ENCODE results near the gene PRICKLE4. TPM values are rescaled to one million over a fixed set of nuclear protein-coding genes. Genes with fewer than 3 reads are reported as not detected.

The PRICKLE4 gene
- total and polyA plus RNA-seq, 2 donors (not counting 1 experiment from before 2014, with no cell fraction given): 0.60 TPM; not detected in 1

DNA sequence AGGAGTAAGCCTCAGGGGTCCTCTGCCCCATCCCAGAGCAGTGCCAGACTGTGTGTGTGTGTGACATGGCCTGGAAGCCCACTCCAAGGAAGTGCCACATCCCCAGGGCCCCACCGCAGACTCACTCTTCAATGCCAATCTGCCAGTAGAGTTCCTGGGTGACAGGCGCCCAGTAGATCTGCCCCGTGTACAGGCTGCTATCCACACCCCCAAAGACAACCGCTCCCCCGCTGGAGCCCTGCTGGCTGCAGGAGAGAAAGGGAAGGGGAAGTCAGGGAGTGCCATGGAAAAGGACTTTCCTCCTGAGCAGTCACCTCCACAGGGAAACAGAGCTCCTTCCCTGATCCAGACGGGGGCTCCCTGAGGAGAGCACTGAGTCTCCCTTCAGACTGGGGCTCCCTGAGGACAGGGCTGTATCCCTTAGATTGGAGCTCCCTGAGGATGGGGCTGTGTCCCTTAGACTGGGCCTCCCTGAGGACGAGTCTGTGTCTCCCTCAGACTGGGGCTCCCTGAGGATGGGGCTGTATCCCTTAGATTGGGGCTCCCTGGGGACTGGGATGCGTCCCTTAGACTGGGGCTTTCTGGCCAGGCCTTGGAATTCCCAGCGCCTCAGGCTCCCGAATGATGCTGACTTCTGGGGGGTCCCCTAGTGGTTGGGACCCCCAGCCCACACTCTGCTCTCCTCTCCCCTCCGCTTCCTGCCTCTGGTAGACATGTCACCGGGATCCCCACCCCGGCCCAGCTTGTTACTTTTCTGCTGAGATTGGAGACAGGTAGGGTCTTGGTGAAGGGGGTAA lies 40.0 kb upstream of the PRICKLE4 start:
- Mint-ChIP-seq H3K4me1 (peaks cover 4% of the 10 kb centered on the region), H3K9me3 (ENCODE audit: insufficient read depth) (no peaks in the 10 kb centered on the region), H3K27ac (no peak overlapping the region), H3K27me3 (no peaks in the 10 kb centered on the region), H3K4me3 (no peak overlapping the region)
- DNase-seq: no peak
- intact Hi-C loops (cut with micrococcal nuclease): no loop called here
- ATAC-seq (ENCODE audit: low read depth): no peak
- Histone ChIP-seq H3K4me2 (replicated peaks; ENCODE audit: low read depth, low read length, poor library complexity, severe bottlenecking) (no peak overlapping the region), H3K4me1 (ENCODE audit: control insufficient read depth in 2 of 2, insufficient read depth in 2 of 2, low read length in 2 of 2) (peaks cover 4 to 5% of the 10 kb centered on the region in 2 donors), H3K27me3 (replicated peaks in 1 of 4; ENCODE audit: control extremely low read depth in 1 of 4, control insufficient read depth in 3 of 4, insufficient read depth in 4 of 4, low read length in 3 of 4) (no peaks in the 10 kb centered on the region), H3K36me3 (replicated peaks in 1 of 2; ENCODE audit: control extremely low read depth in 1 of 2, control insufficient read depth in 1 of 2, extremely low read depth in 1 of 2, insufficient read depth in 2 of 2, low read length in 1 of 2) (no peaks in the 10 kb centered on the region), H3K4me3 (ENCODE audit: control extremely low read depth in 1 of 5, extremely low read depth in 1 of 5, insufficient read depth in 1 of 5, low read depth in 2 of 5, low read length in 4 of 5) (no peak overlapping the region), H3K79me2 (ENCODE audit: control insufficient read depth, insufficient read depth, low read length) (no peaks in the 10 kb centered on the region), H3K9ac (ENCODE audit: low read length) (no peak overlapping the region), H3K27ac (ENCODE audit: low read length in 2 of 2) (no peak overlapping the region), H3K9me3 (ENCODE audit: control extremely low read depth in 1 of 3, control insufficient read depth in 2 of 3, insufficient read depth in 1 of 3, low read length in 2 of 3) (no peaks in the 10 kb centered on the region), H2AFZ (ENCODE audit: insufficient read depth, low read depth, low read length, poor library complexity, severe bottlenecking) (no peak overlapping the region), H4K20me1 (ENCODE audit: control insufficient read depth, insufficient read depth, low read length, poor library complexity, severe bottlenecking) (no peaks in the 10 kb centered on the region)
- no peak for TF ChIP-seq EZH2 (IDR thresholded peaks at IDR 0.05; ENCODE audit: borderline replicate concordance, insufficient read depth, low read depth, low read length, poor library complexity, severe bottlenecking)
- TF ChIP-seq, protein P1, sequence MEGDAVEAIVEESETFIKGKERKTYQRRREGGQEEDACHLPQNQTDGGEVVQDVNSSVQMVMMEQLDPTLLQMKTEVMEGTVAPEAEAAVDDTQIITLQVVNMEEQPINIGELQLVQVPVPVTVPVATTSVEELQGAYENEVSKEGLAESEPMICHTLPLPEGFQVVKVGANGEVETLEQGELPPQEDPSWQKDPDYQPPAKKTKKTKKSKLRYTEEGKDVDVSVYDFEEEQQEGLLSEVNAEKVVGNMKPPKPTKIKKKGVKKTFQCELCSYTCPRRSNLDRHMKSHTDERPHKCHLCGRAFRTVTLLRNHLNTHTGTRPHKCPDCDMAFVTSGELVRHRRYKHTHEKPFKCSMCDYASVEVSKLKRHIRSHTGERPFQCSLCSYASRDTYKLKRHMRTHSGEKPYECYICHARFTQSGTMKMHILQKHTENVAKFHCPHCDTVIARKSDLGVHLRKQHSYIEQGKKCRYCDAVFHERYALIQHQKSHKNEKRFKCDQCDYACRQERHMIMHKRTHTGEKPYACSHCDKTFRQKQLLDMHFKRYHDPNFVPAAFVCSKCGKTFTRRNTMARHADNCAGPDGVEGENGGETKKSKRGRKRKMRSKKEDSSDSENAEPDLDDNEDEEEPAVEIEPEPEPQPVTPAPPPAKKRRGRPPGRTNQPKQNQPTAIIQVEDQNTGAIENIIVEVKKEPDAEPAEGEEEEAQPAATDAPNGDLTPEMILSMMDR (IDR thresholded peaks at IDR 0.05): no peak
- CTCF ChIA-PET: interaction anchor here (1.3 kb wide), 1 partner anchor 57 kb away, joined by 4 read pairs; no protein-coding TSS in a partner anchor
- POLR2A ChIA-PET: no interaction called here
- 95% methylated on average over 6 of the region's 13 CpGs for WGBS (ENCODE audit: insufficient coverage)

Data from B cell (primary cell).